K562 (cell line): Measurements from ENCODE around the gene UQCRH. TPM values are rescaled to one million over a fixed set of nuclear protein-coding genes. Genes with fewer than 3 reads are reported as not detected.
A peak's percentile ranks its signal among the peaks of the same experiment; 100 is the strongest.

Experiments
- BDP1 ChIP-seq: IDR thresholded peaks from 3 replicates; pipeline ENCODE4 v1.6.1; 2011; ENCODE audit not compliant: insufficient read length, insufficient read depth
- CEBPG ChIP-seq, 3 experiments: fragments of 200-800 bp in 1 of 3; sonication (Bioruptor generic) in 1 of 3; sonication (generic) in 1 of 3; formaldehyde crosslinking in 1 of 3; IDR thresholded peaks in 2 of 3; conservative IDR thresholded peaks in 1 of 3; 2 replicates each; pipeline versions ENCODE4 v1.6.1 to v1.8.0; 2016 to 2022; ENCODE audit warnings: missing compliant biosample characterization in 2 of 3, missing genetic modification characterization in 2 of 3, mild to moderate bottlenecking in 1 of 3, missing genetic modification reagents in 1 of 3
- CSDE1 ChIP-seq, 2 experiments: fragments of 450-650 bp; IDR thresholded peaks; 2 replicates each; pipeline ENCODE4 v1.6.1; 2016; ENCODE audit warnings: mild to moderate bottlenecking in 1 of 2
- MAFF ChIP-seq: IDR thresholded peaks from 2 replicates; pipeline ENCODE4 v1.6.1; 2012; ENCODE audit warnings: low read length, improper control_type of control experiment
- MCM3 ChIP-seq: fragments of 450-650 bp; IDR thresholded peaks from 2 replicates; pipeline ENCODE4 v1.6.1; 2016
- NEUROD1 ChIP-seq: fragments of 150-350 bp; IDR thresholded peaks from 2 replicates; pipeline ENCODE4 v1.6.1; 2014; ENCODE audit warnings: borderline replicate concordance, low read length, low read depth; ENCODE audit not compliant: partially characterized antibody
- NFE2L1 ChIP-seq: fragments of 450-650 bp; IDR thresholded peaks from 2 replicates; pipeline ENCODE4 v1.6.1; 2016; ENCODE audit warnings: missing genetic modification characterization, low read depth, mild to moderate bottlenecking, missing compliant biosample characterization, moderate library complexity, borderline replicate concordance
- PHB2 ChIP-seq: fragments of 450-650 bp; IDR thresholded peaks from 2 replicates; pipeline ENCODE4 v1.6.1; 2017; ENCODE audit warnings: low read depth
- PHF8 ChIP-seq: fragments of 200-600 bp; sonication (generic); IDR thresholded peaks from 2 replicates; pipeline ENCODE4 v1.6.1; 2012; ENCODE audit warnings: mixed run types, mild to moderate bottlenecking, inconsistent platforms, low read length, moderate library complexity, borderline replicate concordance
- RAD21 ChIP-seq, 2 experiments: fragments of 250-450 bp in 1 of 2; fragments of 450-650 bp in 1 of 2; sonication (Bioruptor Pico) in 1 of 2; formaldehyde crosslinking in 1 of 2; IDR thresholded peaks in 1 of 2; conservative IDR thresholded peaks in 1 of 2; 2 replicates each; pipeline versions ENCODE4 v1.4.0 to v1.8.0; 2020 to 2022; ENCODE audit warnings: mild to moderate bottlenecking in 2 of 2, moderate library complexity in 1 of 2
- SPI1 ChIP-seq: IDR thresholded peaks from 2 replicates; pipeline ENCODE4 v1.6.1; 2011; ENCODE audit warnings: low read depth, low read length, control low read depth, borderline replicate concordance
- ZFX ChIP-seq: sonication (generic); formaldehyde crosslinking; IDR thresholded peaks from 2 replicates; pipeline ENCODE4 v1.8.0; 2022; ENCODE audit warnings: mild to moderate bottlenecking, missing genetic modification reagents, moderate library complexity
- ZNF253 ChIP-seq: fragments of 250-450 bp; sonication (Bioruptor Pico); conservative IDR thresholded peaks from 2 replicates; pipeline ENCODE4 v1.6.1; 2021; ENCODE audit warnings: mild to moderate bottlenecking
- ZNF717 ChIP-seq: fragments of 250-450 bp; sonication (Bioruptor Pico); IDR thresholded peaks from 2 replicates; pipeline ENCODE4 v1.5.0; 2021
- polyA plus RNA-seq, 8 experiments: library from polyadenylated mRNA; depleted of rRNA in 4 of 8; stranded (reverse) in 5 of 8; unstranded in 3 of 8; fragments of >200 nt; fragmentation: Nextera tagmentation in 2 of 8; fragmentation: Illumina TruSeq in 1 of 8; extraction: Ambion mirVana in 2 of 8; extraction: Trizol in 1 of 8; gene quantifications; 2 replicates each; pipeline versions ENCODE4 v1.2.1 to v1.2.3, GENCODE V29; 2011 to 2014; ENCODE audit warnings: inconsistent platforms in 1 of 8, missing spikeins in 1 of 8
- total RNA-seq, 7 experiments: library from RNA; depleted of rRNA in 6 of 7; stranded (reverse); fragments of >200 nt in 6 of 7; fragmentation: Illumina TruSeq in 2 of 7; extraction: Trizol in 2 of 7; gene quantifications; 2 replicates each; pipeline versions ENCODE4 v1.2.1 to v1.2.3, GENCODE V29; 2011 to 2021; ENCODE audit warnings: low replicate concordance in 1 of 7
- TF ChIP-seq, protein P1 (sequence below), 2 experiments: fragments of 450-650 bp in 1 of 2; sonication (generic) in 1 of 2; formaldehyde crosslinking in 1 of 2; IDR thresholded peaks; 2 replicates each; pipeline versions ENCODE4 v1.7.1 to v1.9.0; 2016 to 2022; ENCODE audit warnings: inconsistent platforms in 1 of 2, mild to moderate bottlenecking in 1 of 2, missing genetic modification reagents in 1 of 2

Gene UQCRH
- total and polyA plus RNA-seq, 9 of the 15 experiments (the other 6 are each of a cell fraction or from before 2014, with no cell fraction given): 1,267 to 5,184 (median 2,410) TPM

DNA sequence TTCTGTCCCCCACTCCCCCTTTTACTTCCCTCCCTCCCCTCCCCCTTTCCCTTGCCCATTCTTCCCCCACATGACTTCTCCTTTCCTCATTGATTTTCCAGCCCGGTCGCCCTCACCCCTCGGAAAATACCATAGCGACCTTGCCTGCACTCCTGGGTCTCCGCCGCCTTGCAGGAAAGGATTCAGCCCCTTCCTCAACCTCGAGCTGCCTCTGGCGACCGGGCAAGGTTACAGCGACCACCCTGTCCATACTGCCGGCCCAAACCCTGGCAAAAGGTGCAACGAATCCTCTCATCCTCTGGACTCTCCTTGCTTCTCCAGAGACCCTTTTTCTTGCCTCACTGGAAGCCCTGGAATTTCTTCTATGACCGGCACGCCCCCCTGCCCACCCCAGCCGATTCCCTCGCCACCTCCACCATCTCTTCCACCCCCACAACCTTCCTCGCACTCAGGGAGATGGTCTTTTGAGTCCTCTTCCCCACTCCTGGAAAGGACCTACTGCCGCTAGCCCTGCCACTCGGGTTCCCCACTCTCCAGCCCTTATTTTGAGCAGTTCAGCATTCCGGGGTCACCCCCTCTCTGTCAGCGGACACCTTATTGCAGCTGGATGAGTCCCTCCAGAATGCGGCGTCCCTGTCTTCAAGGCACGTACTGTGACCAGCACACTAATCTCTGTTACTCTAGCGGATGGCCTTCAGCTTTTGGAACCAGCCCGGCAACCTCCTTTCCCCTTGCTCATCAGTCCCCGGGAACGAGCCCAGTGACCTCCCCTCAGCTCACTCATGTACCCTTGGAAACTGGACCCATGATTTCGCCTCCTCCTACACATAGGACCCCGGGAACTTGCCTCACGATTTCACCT lies 38.0 kb downstream of the UQCRH start (continued):
- no peak for TF ChIP-seq NFE2L1 (tag)
- peak; percentile 40 for TF ChIP-seq PHB2
- no peak for TF ChIP-seq MAFF
- no peak for TF ChIP-seq ZNF717 (CRISPR knock-in tag)
- no peak for TF ChIP-seq PHF8
- TF ChIP-seq RAD21 (CRISPR knock-in tag; conservative IDR thresholded peaks at IDR 0.05 in 1 of 2, IDR thresholded peaks at IDR 0.05 in 1 of 2): no peak
- no peak for TF ChIP-seq CSDE1 (IDR thresholded peaks at IDR 0.05)
- TF ChIP-seq, protein P1, sequence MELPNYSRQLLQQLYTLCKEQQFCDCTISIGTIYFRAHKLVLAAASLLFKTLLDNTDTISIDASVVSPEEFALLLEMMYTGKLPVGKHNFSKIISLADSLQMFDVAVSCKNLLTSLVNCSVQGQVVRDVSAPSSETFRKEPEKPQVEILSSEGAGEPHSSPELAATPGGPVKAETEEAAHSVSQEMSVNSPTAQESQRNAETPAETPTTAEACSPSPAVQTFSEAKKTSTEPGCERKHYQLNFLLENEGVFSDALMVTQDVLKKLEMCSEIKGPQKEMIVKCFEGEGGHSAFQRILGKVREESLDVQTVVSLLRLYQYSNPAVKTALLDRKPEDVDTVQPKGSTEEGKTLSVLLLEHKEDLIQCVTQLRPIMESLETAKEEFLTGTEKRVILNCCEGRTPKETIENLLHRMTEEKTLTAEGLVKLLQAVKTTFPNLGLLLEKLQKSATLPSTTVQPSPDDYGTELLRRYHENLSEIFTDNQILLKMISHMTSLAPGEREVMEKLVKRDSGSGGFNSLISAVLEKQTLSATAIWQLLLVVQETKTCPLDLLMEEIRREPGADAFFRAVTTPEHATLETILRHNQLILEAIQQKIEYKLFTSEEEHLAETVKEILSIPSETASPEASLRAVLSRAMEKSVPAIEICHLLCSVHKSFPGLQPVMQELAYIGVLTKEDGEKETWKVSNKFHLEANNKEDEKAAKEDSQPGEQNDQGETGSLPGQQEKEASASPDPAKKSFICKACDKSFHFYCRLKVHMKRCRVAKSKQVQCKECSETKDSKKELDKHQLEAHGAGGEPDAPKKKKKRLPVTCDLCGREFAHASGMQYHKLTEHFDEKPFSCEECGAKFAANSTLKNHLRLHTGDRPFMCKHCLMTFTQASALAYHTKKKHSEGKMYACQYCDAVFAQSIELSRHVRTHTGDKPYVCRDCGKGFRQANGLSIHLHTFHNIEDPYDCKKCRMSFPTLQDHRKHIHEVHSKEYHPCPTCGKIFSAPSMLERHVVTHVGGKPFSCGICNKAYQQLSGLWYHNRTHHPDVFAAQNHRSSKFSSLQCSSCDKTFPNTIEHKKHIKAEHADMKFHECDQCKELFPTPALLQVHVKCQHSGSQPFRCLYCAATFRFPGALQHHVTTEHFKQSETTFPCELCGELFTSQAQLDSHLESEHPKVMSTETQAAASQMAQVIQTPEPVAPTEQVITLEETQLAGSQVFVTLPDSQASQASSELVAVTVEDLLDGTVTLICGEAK (IDR thresholded peaks at IDR 0.05): no peak; the same call in 1 of the 2 replicates
- TF ChIP-seq, protein P1 (CRISPR knock-in tag; IDR thresholded peaks at IDR 0.05): no peak; the same call in 1 of the 2 replicates
- TF ChIP-seq SPI1: 0 out of 2 replicates have a peak, but pooled peaks have one; percentile 23
- TF ChIP-seq NEUROD1: no peak
- TF ChIP-seq ZNF253: no peak
- TF ChIP-seq CEBPG (CRISPR knock-in tag; IDR thresholded peaks at IDR 0.05): no peak
- peak in 1 of 2 experiments; percentile 25; a peak in 1 of 4 replicates for TF ChIP-seq CEBPG (tag; conservative IDR thresholded peaks at IDR 0.05 in 1 of 2, IDR thresholded peaks at IDR 0.05 in 1 of 2)
- TF ChIP-seq BDP1: no peak
- no peak for TF ChIP-seq ZFX (CRISPR knock-in tag)
- no peak for TF ChIP-seq MCM3
